HepG2 (cell line): Measurements from ENCODE around the gene CHN2. TPM values are rescaled to one million over a fixed set of nuclear protein-coding genes. Genes with fewer than 3 reads are reported as not detected.

Experiments used
- BRCA1 ChIP-seq: sonication (generic); formaldehyde crosslinking; IDR thresholded peaks from 2 replicates; pipeline ENCODE4 v1.4.0; 2020; ENCODE audit warnings: missing genetic modification reagents
- CEBPG ChIP-seq: IDR thresholded peaks from 2 replicates; pipeline ENCODE4 v1.6.1; 2016
- GABPA ChIP-seq, 2 experiments: IDR thresholded peaks; 2 replicates each; pipeline ENCODE4 v1.6.1; 2011 to 2016; ENCODE audit warnings: low read depth in 2 of 2, low read length in 1 of 2, missing biosample characterization in 1 of 2, missing genetic modification characterization in 1 of 2
- GLI4 ChIP-seq: sonication (generic); formaldehyde crosslinking; IDR thresholded peaks from 2 replicates; pipeline ENCODE4 v1.5.1; 2020; ENCODE audit warnings: missing genetic modification reagents, mild to moderate bottlenecking, moderate library complexity, borderline replicate concordance
- IRF2 ChIP-seq: IDR thresholded peaks from 2 replicates; pipeline ENCODE4 v1.6.1; 2018; ENCODE audit warnings: missing genetic modification reagents, missing compliant biosample characterization
- MAF1 ChIP-seq: sonication (generic); formaldehyde crosslinking; IDR thresholded peaks from 2 replicates; pipeline ENCODE4 v1.5.0; 2020; ENCODE audit warnings: missing genetic modification reagents, borderline replicate concordance
- MBNL3 ChIP-seq: fragments of 250-450 bp; sonication (Bioruptor Pico); conservative IDR thresholded peaks from 2 replicates; pipeline ENCODE4 v1.8.0; 2022; ENCODE audit warnings: mild to moderate bottlenecking, inconsistent platforms
- PCBP2 ChIP-seq: fragments of 200-400 bp; formaldehyde crosslinking; optimal IDR thresholded peaks from 2 replicates; pipeline ENCODE3; 2018; ENCODE audit warnings: low read length, low read depth; ENCODE audit not compliant: poor library complexity, severe bottlenecking
- SNAPC2 ChIP-seq: sonication (generic); formaldehyde crosslinking; IDR thresholded peaks from 2 replicates; pipeline ENCODE4 v1.8.1; 2022; ENCODE audit warnings: mild to moderate bottlenecking, missing genetic modification reagents
- SNRNP70 ChIP-seq: fragments of 200-400 bp; formaldehyde crosslinking; IDR thresholded peaks from 2 replicates; pipeline ENCODE4 v1.6.1; 2017; ENCODE audit warnings: mild to moderate bottlenecking, low read depth, low read length, moderate library complexity
- SRSF9 ChIP-seq: fragments of 200-400 bp; formaldehyde crosslinking; IDR thresholded peaks from 2 replicates; pipeline ENCODE4 v1.6.1; 2018; ENCODE audit warnings: borderline replicate concordance, mild to moderate bottlenecking, low read depth, low read length; ENCODE audit not compliant: insufficient read depth, poor library complexity, severe bottlenecking
- TBX3 ChIP-seq: fragments of 450-650 bp; IDR thresholded peaks from 2 replicates; pipeline ENCODE4 v1.6.1; 2017; ENCODE audit warnings: antibody characterized with exemption, mild to moderate bottlenecking, inconsistent platforms, borderline replicate concordance
- ZNF652 ChIP-seq: IDR thresholded peaks from 2 replicates; pipeline ENCODE4 v1.6.1; 2016; ENCODE audit warnings: low read depth, borderline replicate concordance
- ZNF713 ChIP-seq: sonication (generic); formaldehyde crosslinking; IDR thresholded peaks from 2 replicates; pipeline ENCODE4 v1.4.0; 2020; ENCODE audit warnings: mild to moderate bottlenecking, missing genetic modification reagents
- polyA plus RNA-seq, 8 experiments: library from polyadenylated mRNA; depleted of rRNA in 3 of 8; stranded (reverse) in 7 of 8; unstranded in 1 of 8; fragments of >200 nt; fragmentation: Illumina TruSeq in 4 of 8; extraction: Trizol in 4 of 8; gene quantifications; 2 replicates each; pipeline versions ENCODE4 v1.2.1 to v1.2.3, GENCODE V29; 2011 to 2016; ENCODE audit warnings: low read depth in 4 of 8, missing spikeins in 1 of 8, mixed read lengths in 1 of 8; ENCODE audit not compliant: insufficient read depth in 1 of 8
- total RNA-seq, 5 experiments: library from RNA; depleted of rRNA; stranded (reverse); fragments of >200 nt; fragmentation: Illumina TruSeq; extraction: Trizol; gene quantifications; 2 replicates each; pipeline ENCODE4 v1.2.3, GENCODE V29; 2016; ENCODE audit warnings: low read depth in 1 of 5
- TF ChIP-seq, protein P1 (sequence below): sonication (generic); formaldehyde crosslinking; IDR thresholded peaks from 2 replicates; pipeline ENCODE4 v1.9.0; 2021; ENCODE audit warnings: missing genetic modification reagents, mild to moderate bottlenecking, borderline replicate concordance
- TF ChIP-seq, protein P2 (sequence below): sonication (generic); formaldehyde crosslinking; IDR thresholded peaks from 2 replicates; pipeline ENCODE4 v1.4.0; 2020; ENCODE audit warnings: missing genetic modification reagents, borderline replicate concordance
- TF ChIP-seq, protein P3 (sequence below): sonication (generic); formaldehyde crosslinking; IDR thresholded peaks from 2 replicates; pipeline ENCODE4 v1.5.0; 2020; ENCODE audit warnings: mild to moderate bottlenecking, missing genetic modification reagents, borderline replicate concordance
- TF ChIP-seq, protein P4 (sequence below): IDR thresholded peaks from 2 replicates; pipeline ENCODE4 v1.6.1; 2018; ENCODE audit warnings: missing genetic modification reagents, mild to moderate bottlenecking, missing compliant biosample characterization
- TF ChIP-seq, protein P5 (sequence below): sonication (generic); formaldehyde crosslinking; IDR thresholded peaks from 2 replicates; pipeline ENCODE4 v1.8.1; 2023; ENCODE audit warnings: mild to moderate bottlenecking, moderate library complexity, missing genetic modification reagents

CHN2 gene
- total and polyA plus RNA-seq, 2 of the 13 experiments (the other 11 are each of a cell fraction or from before 2014, with no cell fraction given) = 23.5 to 30.5 TPM

DNA sequence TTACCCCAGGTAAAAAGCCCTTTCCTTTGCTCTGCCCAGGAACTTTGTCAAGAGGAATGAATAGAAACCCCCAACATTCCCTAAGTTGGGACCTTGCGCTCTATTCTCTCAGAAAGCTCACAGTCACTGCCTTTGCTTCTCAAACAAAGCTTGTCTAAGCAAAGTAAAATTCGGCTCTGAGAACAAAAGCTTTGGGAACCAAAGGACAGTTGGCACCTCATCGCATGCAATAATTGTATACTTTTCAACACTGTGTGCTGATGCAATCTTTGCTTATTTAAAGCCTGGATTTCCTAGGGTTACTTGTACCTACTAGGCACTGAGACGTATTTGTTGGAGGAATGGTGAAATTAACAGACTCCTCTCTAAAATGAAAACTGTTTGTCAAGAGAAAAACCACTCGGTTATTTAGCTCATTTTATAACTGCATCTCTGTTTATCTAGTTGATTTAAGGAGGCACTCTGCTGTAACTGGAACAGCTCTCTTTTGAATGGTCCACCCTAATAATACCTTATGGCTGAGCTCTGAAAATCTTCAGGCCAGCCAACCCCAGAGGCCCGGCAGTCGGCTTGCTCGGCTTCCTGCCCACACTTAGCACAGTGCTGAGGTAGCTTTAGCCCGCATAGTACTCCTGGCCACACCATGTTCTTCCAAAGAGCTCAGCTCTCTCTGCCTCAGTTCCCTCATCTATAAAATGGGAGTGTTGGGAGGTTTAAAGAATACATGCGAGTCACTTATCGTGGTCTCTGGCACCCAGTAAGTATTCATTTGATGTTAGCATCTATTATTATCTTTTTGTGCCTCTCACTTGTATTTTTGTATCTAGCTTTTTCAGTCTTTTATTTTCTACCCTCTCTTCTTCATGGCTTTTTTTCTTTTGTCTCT, 288.9 kb downstream of the CHN2 start (continued):
- TF ChIP-seq, protein P1, sequence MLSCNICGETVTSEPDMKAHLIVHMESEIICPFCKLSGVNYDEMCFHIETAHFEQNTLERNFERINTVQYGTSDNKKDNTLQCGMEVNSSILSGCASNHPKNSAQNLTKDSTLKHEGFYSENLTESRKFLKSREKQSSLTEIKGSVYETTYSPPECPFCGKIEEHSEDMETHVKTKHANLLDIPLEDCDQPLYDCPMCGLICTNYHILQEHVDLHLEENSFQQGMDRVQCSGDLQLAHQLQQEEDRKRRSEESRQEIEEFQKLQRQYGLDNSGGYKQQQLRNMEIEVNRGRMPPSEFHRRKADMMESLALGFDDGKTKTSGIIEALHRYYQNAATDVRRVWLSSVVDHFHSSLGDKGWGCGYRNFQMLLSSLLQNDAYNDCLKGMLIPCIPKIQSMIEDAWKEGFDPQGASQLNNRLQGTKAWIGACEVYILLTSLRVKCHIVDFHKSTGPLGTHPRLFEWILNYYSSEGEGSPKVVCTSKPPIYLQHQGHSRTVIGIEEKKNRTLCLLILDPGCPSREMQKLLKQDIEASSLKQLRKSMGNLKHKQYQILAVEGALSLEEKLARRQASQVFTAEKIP = no peak
- TF ChIP-seq, protein P2, sequence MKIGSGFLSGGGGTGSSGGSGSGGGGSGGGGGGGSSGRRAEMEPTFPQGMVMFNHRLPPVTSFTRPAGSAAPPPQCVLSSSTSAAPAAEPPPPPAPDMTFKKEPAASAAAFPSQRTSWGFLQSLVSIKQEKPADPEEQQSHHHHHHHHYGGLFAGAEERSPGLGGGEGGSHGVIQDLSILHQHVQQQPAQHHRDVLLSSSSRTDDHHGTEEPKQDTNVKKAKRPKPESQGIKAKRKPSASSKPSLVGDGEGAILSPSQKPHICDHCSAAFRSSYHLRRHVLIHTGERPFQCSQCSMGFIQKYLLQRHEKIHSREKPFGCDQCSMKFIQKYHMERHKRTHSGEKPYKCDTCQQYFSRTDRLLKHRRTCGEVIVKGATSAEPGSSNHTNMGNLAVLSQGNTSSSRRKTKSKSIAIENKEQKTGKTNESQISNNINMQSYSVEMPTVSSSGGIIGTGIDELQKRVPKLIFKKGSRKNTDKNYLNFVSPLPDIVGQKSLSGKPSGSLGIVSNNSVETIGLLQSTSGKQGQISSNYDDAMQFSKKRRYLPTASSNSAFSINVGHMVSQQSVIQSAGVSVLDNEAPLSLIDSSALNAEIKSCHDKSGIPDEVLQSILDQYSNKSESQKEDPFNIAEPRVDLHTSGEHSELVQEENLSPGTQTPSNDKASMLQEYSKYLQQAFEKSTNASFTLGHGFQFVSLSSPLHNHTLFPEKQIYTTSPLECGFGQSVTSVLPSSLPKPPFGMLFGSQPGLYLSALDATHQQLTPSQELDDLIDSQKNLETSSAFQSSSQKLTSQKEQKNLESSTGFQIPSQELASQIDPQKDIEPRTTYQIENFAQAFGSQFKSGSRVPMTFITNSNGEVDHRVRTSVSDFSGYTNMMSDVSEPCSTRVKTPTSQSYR = peak; percentile 63; the same call in 1 of the 2 replicates
- no peak for TF ChIP-seq ZNF713
- TF ChIP-seq BRCA1 (CRISPR knock-in tag) = no peak
- TF ChIP-seq CEBPG (CRISPR knock-in tag) = peak; percentile 99
- TF ChIP-seq, protein P3, sequence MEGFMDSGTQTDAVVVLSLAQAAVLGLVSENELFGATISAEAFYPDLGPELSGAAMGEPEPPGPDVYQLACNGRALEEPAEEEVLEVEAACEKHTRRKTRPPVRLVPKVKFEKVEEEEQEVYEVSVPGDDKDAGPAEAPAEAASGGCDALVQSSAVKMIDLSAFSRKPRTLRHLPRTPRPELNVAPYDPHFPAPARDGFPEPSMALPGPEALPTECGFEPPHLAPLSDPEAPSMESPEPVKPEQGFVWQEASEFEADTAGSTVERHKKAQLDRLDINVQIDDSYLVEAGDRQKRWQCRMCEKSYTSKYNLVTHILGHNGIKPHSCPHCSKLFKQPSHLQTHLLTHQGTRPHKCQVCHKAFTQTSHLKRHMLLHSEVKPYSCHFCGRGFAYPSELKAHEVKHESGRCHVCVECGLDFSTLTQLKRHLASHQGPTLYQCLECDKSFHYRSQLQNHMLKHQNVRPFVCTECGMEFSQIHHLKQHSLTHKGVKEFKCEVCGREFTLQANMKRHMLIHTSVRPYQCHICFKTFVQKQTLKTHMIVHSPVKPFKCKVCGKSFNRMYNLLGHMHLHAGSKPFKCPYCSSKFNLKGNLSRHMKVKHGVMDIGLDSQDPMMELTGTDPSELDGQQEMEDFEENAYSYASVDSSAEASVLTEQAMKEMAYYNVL = peak; percentile 70; the same call in 1 of the 2 replicates
- TF ChIP-seq GLI4 = no peak
- peak; percentile 83; the same call in 1 of the 2 replicates for TF ChIP-seq TBX3
- no peak for TF ChIP-seq ZNF652 (CRISPR knock-in tag)
- no peak for TF ChIP-seq MBNL3 (CRISPR knock-in tag)
- TF ChIP-seq IRF2 (CRISPR knock-in tag) = peak; percentile 61; the same call in 1 of the 2 replicates
- TF ChIP-seq, protein P4, sequence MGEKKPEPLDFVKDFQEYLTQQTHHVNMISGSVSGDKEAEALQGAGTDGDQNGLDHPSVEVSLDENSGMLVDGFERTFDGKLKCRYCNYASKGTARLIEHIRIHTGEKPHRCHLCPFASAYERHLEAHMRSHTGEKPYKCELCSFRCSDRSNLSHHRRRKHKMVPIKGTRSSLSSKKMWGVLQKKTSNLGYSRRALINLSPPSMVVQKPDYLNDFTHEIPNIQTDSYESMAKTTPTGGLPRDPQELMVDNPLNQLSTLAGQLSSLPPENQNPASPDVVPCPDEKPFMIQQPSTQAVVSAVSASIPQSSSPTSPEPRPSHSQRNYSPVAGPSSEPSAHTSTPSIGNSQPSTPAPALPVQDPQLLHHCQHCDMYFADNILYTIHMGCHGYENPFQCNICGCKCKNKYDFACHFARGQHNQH (CRISPR knock-in tag) = peak; percentile 39; the same call in 1 of the 2 replicates
- TF ChIP-seq PCBP2 = no peak
- TF ChIP-seq MAF1 (CRISPR knock-in tag) = no peak
- no peak for TF ChIP-seq SNRNP70
- TF ChIP-seq SRSF9 = no peak
- TF ChIP-seq, protein P5, sequence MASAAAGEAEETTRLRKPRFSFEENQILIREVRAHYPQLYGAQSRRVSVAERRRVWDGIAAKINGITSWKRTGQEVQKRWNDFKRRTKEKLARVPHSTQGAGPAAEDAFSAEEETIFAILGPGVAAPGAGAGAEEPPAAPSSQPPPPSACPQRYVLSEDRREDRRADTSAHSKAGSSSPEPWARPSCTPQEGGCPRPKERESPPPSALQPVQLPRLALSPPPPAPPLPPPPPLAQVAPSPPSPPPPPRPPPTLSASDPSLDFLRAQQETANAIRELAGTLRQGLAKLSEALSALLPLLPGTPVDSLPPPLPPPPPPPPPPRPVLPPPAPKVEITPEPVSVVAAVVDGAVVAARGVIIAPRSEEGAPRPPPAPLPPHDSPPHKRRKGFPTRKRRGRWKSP (CRISPR knock-in tag) = peak; percentile 49; the same call in 1 of the 2 replicates
- no peak for TF ChIP-seq GABPA (IDR thresholded peaks at IDR 0.05; ENCODE audit: low read depth, low read length)
- TF ChIP-seq GABPA (CRISPR knock-in tag; IDR thresholded peaks at IDR 0.05; ENCODE audit: low read depth) = no peak
- TF ChIP-seq SNAPC2 = 0 out of 2 replicates have a peak, but pooled peaks have one; percentile 48
